Chondrocyte (in vitro differentiated cells): Measurements from ENCODE around the gene TMSB15C. TPM values are rescaled to one million over a fixed set of nuclear protein-coding genes. Genes with fewer than 3 reads are reported as not detected.
A peak's percentile ranks its signal among the peaks of the same experiment; 100 is the strongest.
"Not testable (repeated sequence)": the region's sequence is repeated elsewhere in the genome, so short reads cannot be mapped to it uniquely, and the experiment has no call there.

ENCODE experiments used
- DNase-seq: peaks from one replicate; pipeline ENCODE4 v3.0.0; 2021; ENCODE audit warnings: mixed read lengths, low spot score
- H3K27ac Mint-ChIP-seq: one replicate; pipeline ENCODE4 v1.8.0; 2021; ENCODE audit warnings: mild to moderate bottlenecking, moderate library complexity, mixed read lengths; ENCODE audit not compliant: unreplicated experiment
- H3K27me3 Mint-ChIP-seq: 2 replicates; pipeline ENCODE4 v1.8.0; 2021; ENCODE audit warnings: low read depth, mixed read lengths
- H3K36me3 Mint-ChIP-seq: 2 replicates; pipeline ENCODE4 v1.8.0; 2021; ENCODE audit warnings: low read depth, mixed read lengths
- H3K4me1 Mint-ChIP-seq: 2 replicates; pipeline ENCODE4 v1.8.0; 2021; ENCODE audit warnings: low read depth, mild to moderate bottlenecking, mixed read lengths
- H3K4me3 Mint-ChIP-seq: one replicate; pipeline ENCODE4 v1.8.0; 2021; ENCODE audit warnings: mild to moderate bottlenecking, moderate library complexity, mixed read lengths; ENCODE audit not compliant: unreplicated experiment
- H3K9me3 Mint-ChIP-seq: 2 replicates; pipeline ENCODE4 v1.8.0; 2021; ENCODE audit warnings: low read depth, mixed read lengths
- CTCF ChIP-seq: fragments of 200-600 bp; sonication (generic); IDR thresholded peaks from 2 replicates; pipeline ENCODE4 v1.5.0; 2021; ENCODE audit warnings: antibody characterized with exemption, mild to moderate bottlenecking, moderate library complexity
- total RNA-seq: library from RNA; stranded (reverse); gene quantifications from 3 replicates; pipeline ENCODE4 v1.2.1, GENCODE V29; 2021

Gene TMSB15C
- total RNA-seq, 1 donor from 2014 or later = 4.3 TPM

- no peak for DNase-seq
- H3K9me3 Mint-ChIP-seq = no peaks in the 10 kb centered on the region
Observed at GRCh38 chrX:104112326-104112951, 36.4 kb upstream of the TMSB15C start, which contains the start of gene ZCCHC18. ZCCHC18 (plus strand) TSS chrX:104112523; CDS start chrX:104114112, 1,589 bp downstream.

GRCh38 chrX:104110491-104111240 is 34.6 kb upstream of the TMSB15C start:
- H3K4me3 Mint-ChIP-seq, H3K9me3 Mint-ChIP-seq, H3K4me1 Mint-ChIP-seq: not testable (repeated sequence)

More at GRCh38 chrX:104112326-104112951, 36.4 kb upstream of the TMSB15C start, which contains the start of gene ZCCHC18:
- Mint-ChIP-seq H3K4me3 (peak within 1 kb of the TSS; percentile 85), H3K36me3 (no peaks in the 10 kb centered on the region), H3K4me1 (peaks cover 6% of the 10 kb centered on the region), H3K27ac (peak within 1 kb of the TSS; percentile 89), H3K27me3 (no peaks in the 10 kb centered on the region)
- no peak for TF ChIP-seq CTCF

GRCh38 chrX:104108955-104109354 is 32.9 kb upstream of the TMSB15C start:
- H3K4me1 Mint-ChIP-seq = peaks cover 6% of the 10 kb centered on the region

More at GRCh38 chrX:104110491-104111240, 34.6 kb upstream of the TMSB15C start:
- not testable (repeated sequence) for H3K27ac Mint-ChIP-seq, DNase-seq, H3K36me3 Mint-ChIP-seq, H3K27me3 Mint-ChIP-seq

GRCh38 chrX:104105330-104106262 is 29.6 kb upstream of the TMSB15C start:
- no peaks in the 10 kb centered on the region for H3K9me3 Mint-ChIP-seq
- no peak for TF ChIP-seq CTCF
- H3K27ac Mint-ChIP-seq = no peak overlapping the region
- no peak for DNase-seq
- no peaks in the 10 kb centered on the region for H3K27me3 Mint-ChIP-seq
- H3K36me3 Mint-ChIP-seq = no peaks in the 10 kb centered on the region
- no peak overlapping the region for H3K4me3 Mint-ChIP-seq
- H3K4me1 Mint-ChIP-seq = no peaks in the 10 kb centered on the region

More at GRCh38 chrX:104108955-104109354, 32.9 kb upstream of the TMSB15C start:
- no peak for TF ChIP-seq CTCF
- no peaks in the 10 kb centered on the region for H3K27me3 Mint-ChIP-seq
- H3K4me3 Mint-ChIP-seq = no peak overlapping the region
- H3K27ac Mint-ChIP-seq = no peak overlapping the region
- no peaks in the 10 kb centered on the region for H3K9me3 Mint-ChIP-seq
- no peaks in the 10 kb centered on the region for H3K36me3 Mint-ChIP-seq
- DNase-seq = no peak

- no peak for TF ChIP-seq CTCF
- H3K9me3 Mint-ChIP-seq = no peaks in the 10 kb centered on the region
- H3K27me3 Mint-ChIP-seq = peaks cover under 1% of the 10 kb centered on the region
- no peaks in the 10 kb centered on the region for H3K36me3 Mint-ChIP-seq
- no peaks in the 10 kb centered on the region for H3K4me1 Mint-ChIP-seq
- no peak overlapping the region for H3K4me3 Mint-ChIP-seq
- H3K27ac Mint-ChIP-seq = no peak overlapping the region
- DNase-seq = no peak
Observed at GRCh38 chrX:104104676-104105075, 28.6 kb upstream of the TMSB15C start.
